GM19239 (cell line): Measurements from ENCODE around the gene MINAR1.

Experiments used
- DNase-seq: peaks from one replicate; pipeline ENCODE4 v3.0.0; 2011; ENCODE audit warnings: low spot score; ENCODE audit not compliant: insufficient read length
- FAIRE-seq: peaks from 2 replicates; lab custom pipeline; 2011; peaks lifted over from hg19 to GRCh38; lab: Jason Lieb, UNC

The MINAR1 gene

GRCh38 chr15:79459666-79460065 is 27.5 kb downstream of the MINAR1 start:
- FAIRE-seq: no peak

GRCh38 chr15:79463043-79463780 is 31.1 kb downstream of the MINAR1 start:
- no peak for FAIRE-seq
- DNase-seq: no peak

More at GRCh38 chr15:79459666-79460065, 27.5 kb downstream of the MINAR1 start:
- no peak for DNase-seq

- FAIRE-seq: no peak
- no peak for DNase-seq
Observed at GRCh38 chr15:79463781-79464270, 31.7 kb downstream of the MINAR1 start.

GRCh38 chr15:79466488-79466887 is 34.4 kb downstream of the MINAR1 start:
- FAIRE-seq (no peak), DNase-seq (no peak)

GRCh38 chr15:79467865-79468586 is 35.9 kb downstream of the MINAR1 start:
- DNase-seq: no peak
- FAIRE-seq: no peak

- FAIRE-seq (no peak), DNase-seq (no peak)
Observed at GRCh38 chr15:79472446-79472845, 40.3 kb downstream of the MINAR1 start.

GRCh38 chr15:79474252-79474651 is 42.1 kb downstream of the MINAR1 start:
- no peak for FAIRE-seq
- DNase-seq: no peak

GRCh38 chr15:79475306-79475705 is 43.2 kb downstream of the MINAR1 start:
- FAIRE-seq: no peak
- no peak for DNase-seq

- no peak for FAIRE-seq
- no peak for DNase-seq
Observed at GRCh38 chr15:79478108-79478507, 46.0 kb downstream of the MINAR1 start.

- no peak for FAIRE-seq
- DNase-seq: no peak
Observed at GRCh38 chr15:79479616-79480015, 47.5 kb downstream of the MINAR1 start.

- DNase-seq (no peak), FAIRE-seq (no peak)
Observed at GRCh38 chr15:79481793-79482192, 49.7 kb downstream of the MINAR1 start.
